Activated naive CD4-positive, alpha-beta T cell treated with anti-CD3 and anti-CD28 coated beads, Interleukin-2, amount 50 U/mL, for 16 hours (primary cell): ENCODE data around the gene ANKS6.

Experiments used
- DNase-seq: peaks from one replicate; pipeline ENCODE4 v3.0.0-alpha.2; 2020

The ANKS6 gene

DNA sequence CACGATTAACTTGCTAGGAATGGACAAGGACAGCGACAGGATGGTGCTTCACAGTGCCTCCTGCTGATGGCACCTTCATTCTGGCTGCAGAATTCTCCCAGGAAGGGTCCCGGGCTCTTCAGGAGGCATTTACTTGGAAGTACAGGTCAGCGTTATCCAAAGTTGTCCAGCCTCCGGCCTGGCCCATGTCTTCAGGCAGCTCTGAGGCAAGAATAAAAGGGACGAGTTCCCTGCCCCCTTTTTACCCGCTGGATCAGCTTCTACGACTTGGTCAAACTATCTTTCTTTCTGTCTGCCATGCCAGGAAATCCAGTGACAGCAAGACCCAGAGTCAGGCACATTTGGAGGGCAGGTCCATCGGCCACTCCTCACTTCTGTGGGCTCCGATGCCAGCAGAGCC lies 64.3 kb downstream of the ANKS6 start:
- DNase-seq: no peak

DNA sequence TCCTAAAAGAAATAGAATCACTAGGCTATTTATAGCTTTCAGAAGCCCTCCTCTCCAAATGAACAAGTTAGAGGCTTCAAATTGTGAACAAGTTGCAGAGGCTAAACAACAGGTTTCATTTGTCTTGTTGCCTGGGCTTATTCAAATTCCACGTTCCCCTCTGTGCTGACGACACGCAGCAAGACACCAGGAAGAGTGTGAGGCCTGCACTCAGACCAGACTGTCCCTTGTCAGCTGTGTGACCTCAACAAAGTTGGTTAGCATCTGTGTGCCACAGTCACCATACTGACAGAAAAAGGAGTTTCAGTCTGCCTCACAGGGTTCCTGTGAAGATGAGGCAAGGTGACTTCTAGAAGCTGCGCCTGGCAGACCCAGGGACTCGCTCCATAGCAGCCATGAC lies 65.5 kb downstream of the ANKS6 start:
- no peak for DNase-seq

DNA sequence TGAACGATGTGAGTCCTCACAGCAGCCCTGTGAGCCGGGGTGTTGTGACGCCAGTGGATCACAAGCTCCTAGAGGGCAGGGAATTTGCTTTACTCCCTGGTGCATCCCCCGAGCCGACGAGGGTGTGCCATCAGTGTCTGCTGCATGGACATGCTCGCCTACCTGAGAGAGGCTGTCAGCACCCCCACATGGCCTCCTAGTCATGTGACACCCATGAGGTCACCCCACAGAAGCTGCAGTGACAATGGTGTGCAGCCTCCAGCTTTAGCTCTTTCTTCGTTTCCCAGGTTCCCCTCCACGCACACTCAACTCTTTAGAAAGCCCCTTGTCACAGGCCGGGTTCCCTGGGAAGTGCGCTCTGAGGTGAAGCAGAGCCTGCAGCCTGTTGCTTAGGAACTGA lies 67.9 kb downstream of the ANKS6 start:
- DNase-seq: no peak

DNA sequence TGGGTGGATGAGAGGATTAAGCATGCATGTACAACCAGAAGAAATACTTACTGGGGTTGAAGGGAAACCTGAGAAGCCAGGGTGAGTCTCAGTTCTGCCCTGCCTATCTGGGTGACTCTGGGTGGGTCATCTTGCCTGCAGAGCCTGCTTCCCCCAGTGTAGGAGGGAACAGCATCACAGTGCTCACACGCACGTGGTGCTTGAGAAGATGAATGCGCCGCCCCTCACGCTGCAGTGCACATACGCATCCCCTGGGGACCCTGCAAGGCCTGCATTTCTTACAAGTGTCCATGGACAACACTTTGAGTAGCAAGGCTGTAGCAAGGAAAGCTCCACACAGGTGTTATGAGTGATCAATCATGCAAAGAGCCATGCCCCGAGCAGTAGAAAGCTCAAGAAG lies 68.9 kb downstream of the ANKS6 start:
- DNase-seq: no peak

DNA sequence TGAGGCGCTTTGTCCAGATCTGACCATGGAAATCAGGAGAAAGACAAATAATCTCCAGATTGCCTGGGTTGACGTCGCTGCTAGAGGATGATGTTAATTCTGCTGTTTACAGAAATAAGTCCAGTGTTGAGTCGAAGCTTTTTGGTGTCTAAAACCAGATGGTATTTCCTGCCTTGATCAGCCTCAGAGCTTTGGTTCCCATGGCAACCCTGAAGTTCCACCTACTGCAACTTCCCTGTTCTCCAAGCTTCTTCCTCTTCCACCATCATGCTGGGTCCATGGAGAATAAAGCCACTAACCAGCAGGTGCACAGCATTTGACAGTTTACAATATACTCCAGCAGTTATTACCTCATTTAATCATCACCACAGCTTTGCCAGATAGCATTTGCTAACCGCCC lies 69.6 kb downstream of the ANKS6 start:
- no peak for DNase-seq

DNA sequence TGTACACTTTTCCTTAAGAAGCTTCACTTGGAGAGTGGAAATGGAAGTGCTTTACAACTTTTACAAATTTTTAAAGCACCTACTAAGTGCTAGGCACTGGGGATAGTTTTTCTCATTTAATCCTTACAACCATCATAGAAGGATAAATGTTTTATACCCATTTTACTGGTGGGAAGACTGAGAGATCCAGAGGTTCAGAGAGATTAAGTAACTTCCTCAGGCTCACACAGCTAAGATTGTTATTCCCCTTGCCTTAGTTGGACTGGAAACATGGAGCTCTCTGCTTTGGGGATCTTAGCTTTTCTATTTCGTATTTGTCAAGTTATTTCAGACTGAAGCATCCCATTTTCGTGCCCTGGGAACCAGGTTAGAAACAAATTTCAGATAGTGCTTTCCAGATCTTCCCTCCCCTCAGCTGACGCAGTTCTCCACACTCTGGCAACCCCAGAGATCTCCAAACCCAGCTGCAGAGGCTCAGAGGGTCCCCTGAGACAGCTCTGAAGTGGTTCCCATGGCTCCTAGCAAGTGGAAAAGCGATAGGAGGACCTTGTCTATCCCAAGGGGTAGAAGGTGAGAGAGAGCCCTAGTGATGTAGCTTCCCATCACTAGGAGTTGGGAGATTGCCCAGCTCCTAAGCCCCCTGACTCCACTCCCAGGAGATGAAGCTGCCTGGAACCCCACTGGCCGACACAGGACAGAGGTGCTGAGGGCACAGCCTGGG lies 71.4 kb downstream of the ANKS6 start:
- no peak for DNase-seq

DNA sequence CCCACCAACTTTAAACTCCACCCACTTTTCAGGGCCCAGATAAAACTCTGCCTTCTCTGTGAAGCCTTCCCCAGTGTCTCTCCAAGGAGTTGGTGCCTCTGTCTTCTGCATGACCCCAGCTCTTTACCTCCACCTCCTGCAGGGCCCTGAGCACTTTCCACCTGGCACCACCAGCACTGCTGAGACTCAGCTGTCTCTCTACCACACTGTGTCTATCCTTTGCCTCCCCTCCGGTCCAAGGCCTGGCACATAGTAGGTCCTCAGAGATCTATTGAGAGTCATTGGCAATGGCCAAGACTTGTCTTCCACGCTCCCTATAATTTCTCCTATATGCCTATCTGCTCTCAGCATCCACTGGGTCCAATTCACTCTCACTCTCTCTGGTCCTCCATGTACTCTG lies 74.7 kb downstream of the ANKS6 start:
- no peak for DNase-seq

DNA sequence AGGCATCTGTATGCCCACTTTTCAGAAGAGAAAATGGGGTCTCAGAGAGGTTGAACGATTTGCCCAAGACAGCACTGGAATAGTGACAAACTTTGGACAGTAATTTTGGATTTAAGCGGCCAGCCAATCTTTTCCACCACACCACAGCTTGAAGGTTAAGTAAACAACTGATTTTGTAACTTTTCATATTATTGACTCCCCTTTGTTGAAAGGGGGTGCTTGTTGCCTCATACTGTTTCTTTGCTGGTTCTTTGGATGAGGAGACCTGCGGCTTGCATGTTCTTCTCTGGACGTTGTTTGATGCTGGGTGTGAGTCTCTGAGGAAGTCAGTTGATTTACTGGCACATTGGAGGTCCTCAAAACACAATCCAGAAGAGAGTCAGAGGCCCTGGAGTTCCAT lies 76.0 kb downstream of the ANKS6 start:
- no peak for DNase-seq

DNA sequence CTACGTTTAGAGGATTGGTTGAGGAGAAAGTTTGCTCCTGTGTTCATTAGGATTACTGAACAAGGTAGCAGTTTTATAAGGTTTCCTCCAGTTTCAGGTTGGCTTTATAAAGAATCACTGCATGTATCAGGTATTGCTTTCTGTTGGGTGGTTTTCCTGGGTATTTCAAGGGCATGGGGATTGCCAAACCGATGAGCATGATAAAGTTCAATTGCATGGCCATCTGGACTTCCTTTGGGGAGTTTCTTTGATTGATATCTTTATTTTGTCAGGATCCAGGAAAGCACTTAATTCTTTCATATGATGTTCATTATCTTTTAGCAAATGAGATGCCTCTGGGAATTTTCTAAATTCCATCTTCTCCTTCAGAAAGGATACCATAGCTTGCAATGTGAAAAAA lies 77.3 kb downstream of the ANKS6 start:
- DNase-seq: no peak

DNA sequence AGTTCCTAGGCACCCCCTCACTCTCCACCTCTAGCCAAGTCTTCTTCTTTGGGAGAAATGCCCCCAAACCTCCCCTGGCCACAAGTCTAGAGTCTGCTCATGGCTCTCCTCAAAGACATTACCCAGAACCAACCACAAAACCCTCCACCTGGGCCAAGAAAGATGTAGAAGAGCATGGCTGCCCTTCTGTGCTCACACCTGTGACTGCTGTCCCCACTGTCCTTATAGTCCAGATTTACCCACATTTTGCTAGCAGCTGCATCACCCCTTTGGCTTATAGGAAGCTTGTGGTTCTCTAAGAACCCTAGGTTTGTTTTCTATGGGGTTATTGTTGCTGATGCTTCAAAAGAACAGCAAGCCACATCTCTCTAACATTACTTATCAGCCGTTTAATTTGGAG lies 81.5 kb downstream of the ANKS6 start:
- no peak for DNase-seq

DNA sequence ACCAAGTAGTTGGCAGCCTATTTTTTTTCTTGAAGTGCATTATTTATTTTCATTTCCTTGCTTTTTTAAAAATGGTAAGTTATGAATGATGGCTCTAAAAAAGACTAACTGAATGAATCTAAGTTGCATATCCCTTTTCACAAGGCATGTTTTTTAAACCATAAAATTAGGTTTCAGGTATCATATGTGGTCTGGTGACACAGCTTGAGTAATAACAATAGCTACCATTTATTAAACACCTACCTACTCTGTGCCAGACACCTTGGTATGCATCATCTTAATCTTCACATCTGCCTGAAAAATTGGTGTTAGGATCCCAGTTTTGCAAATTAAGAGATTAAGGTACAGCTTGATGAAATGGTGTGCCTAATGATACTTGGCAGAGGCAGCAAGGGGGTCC lies 83.4 kb downstream of the ANKS6 start:
- no peak for DNase-seq

DNA sequence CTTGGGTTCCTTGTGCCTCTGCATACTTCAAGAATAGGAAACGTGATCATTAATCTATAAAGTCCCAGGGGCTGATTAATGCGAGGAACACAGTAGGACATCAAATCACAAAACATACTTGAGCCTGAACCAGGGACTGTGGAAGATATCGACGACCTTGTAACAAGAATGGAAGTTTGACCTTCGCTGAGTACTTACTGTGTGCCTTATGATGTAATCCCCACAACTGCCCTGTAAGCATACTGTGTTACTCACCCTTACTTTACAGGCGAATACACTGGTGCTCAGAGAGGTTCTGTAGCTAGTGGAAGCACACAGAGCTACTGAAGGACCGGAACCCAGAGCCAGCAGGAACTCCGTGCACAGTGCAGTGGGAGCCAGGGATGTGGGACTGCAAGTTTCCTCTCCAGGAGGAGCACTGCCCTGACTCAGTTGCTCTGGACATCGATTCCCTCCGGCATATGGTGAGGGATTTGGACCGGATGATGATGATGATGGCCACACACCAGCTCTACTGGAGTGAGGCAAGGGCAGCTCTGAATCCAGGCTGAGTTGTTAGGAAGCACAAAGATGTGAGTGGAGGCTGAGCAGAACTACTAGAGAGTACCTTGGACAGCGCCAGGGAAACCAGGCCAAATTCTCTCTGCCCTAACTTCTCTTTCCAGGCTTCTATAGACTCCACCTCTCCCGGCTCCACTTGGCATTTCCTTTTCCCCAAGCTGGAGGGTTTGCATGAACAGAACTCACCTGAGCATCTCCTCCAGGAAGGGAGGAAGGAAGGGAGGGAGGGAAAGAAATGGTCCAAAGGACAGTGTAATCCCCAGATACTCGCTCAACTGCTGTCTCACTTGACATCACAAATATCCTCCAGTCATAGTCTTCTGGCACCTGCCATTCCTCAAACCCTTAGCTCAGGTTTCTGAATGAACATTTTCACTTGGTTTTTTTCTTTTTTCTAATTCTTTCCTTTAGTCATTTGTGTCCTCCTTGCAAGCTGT lies 86.1 kb downstream of the ANKS6 start:
- DNase-seq: no peak

DNA sequence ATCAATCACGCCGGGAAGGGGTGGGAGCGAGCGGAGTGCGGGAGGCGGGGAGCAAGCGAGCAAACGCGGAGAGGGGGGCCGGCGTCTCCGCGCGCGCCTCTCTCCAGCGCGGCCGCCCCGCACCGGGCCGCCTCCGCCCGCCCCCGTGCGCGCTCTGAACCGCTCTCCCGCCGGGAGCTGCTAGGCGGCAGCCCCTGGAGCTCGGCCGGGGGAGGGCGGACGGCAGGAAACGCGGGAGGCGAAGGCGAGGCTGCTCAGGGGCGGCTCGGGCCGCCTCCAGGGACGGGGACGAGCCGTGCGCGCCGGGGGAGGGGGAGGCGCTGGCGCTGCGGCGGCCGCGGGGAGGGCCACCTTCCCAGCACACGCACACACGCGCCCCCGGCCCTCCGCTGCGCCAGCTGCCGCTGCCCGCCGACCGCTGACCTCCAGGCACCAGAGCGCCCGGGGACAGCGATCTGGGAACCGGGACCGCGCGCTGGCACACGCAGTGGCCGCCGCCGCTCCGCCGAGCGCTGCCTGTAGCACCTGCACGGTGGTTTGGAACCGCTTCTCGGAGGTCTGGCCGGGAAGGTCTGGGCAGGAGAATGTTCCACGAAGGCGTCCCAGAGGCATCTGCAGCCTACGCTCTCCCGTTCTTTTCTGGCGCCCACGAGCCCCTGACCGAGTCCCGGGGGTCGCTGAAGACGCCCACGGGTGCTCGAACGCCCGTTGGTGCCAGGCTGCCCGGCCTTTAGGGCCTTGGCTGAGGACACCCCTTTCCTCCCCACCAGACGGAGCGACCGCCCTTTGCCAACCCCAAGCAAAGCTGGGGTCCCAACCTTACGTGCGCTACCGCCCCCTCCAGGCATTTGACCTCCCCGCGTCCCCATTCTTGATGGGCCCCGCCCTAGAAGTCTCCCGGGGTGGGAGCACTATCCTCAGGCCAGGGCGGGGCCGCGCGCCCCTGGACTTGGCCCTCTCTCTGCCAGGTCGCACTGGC lies 87.1 kb downstream of the ANKS6 start, which contains the start of gene GABBR2:
TSS of gene GABBR2 (minus strand) at position 3 of the 979 bp plus-strand sequence. CDS start 198 bp downstream, outside the sequence.
- no peak for DNase-seq

DNA sequence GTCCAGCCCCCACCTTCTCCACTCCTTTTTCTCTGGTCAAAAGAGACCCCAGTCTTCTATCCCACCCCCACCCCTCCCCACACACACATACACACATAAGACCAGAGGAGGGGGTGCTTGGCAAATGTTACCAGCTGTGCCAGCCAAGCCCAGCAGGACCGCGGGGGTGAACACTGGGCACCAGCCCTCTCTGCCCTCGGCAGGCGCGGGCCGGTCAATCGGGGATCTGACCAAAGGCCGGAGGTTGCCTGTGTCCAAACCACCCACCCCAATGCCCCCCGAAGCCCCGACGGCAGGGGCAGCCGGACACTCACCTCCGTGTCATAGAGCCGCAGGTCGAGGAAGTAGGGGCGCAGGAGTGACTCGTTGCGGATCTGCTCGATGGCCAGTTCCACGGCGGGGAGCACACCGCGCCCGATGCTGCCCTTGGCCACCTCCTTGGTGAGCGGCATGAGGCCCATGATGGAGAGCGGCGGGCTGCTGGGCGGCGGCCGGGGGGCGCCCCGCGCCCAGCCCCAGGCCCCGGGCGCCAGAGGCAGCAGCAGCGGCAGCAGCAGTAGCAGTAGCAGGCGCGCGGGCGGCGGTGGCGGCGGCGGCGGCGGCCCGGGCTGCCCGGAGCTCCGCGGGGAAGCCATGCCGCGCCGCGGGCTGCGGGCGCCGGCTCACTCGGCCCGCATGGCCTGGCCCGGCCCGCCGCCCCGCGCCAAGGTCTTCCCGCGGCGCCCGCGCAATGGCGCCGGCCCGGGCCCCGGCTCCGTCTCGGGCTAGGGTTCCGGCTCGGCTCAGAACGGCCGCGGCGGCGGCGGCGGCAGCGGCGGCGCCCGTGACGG lies 88.0 kb downstream of the ANKS6 start:
- no peak for DNase-seq

DNA sequence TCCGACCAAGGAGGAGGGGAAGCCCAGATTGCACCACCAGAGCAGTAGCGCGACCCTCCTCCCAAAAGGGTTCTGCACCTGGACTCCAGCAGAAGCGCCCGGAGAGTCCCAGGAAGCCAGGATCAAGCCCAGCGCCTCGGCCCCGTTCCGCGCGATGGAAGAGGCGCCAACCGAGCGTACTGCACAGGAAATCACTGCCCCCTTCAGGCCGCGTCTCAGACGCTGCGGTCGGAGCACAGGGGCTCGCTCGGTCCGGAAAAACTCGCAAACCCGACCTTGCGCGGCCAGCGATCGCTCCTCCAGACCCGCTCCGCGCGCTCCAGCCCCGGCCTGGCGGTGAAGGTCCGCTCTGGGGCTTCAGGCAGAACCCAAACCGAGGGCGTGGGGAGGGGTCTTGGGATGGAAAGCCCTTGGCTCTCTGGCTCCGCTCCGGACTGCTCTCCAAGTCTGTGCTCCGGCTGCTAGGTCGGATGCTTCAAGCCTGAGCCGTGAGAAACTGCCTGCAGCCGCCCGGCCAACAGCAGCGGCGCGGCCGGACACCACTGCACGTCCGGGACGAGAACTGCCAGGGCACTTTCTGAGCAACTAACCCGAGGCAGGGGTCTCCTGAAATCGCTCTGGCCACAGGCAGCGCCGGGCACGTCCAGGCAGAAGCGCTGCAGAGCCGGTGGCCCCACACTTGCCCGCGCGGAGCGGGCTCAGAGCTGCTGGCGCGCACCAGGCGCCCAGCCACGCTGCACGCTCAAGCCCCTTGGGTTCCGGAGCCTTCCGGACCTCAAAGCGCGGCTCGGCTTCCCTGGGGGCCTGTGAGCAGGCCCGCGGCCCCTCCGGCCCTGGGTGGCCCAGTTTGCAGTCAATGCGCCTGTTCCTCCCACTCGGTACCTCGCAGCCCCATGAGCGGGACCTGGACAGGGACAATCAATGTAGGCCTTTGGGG lies 88.9 kb downstream of the ANKS6 start:
- no peak for DNase-seq

DNA sequence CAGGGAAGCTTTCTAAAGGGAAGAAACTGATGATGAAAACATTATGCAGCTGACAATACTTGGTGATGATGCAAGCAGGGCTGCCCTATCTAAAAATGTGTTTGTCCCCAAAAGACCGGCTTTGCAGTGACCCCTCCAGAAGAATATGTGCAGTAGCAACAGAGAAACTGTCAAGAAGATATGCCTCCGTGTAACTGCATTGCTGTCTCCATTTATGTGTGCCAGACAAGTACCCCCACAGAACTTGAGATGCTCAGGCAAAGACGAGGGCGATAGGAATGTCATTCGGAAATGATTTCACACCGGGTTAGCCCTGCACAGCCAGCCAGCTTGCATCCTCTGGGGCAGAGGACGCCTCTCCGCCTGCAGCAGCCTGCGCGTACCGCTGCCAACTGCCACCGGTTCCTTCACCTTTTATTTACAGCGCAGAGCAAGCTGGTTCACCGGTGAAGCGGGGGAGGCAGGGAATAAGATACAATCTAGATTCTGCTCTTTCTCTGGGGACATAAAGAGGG lies 89.6 kb downstream of the ANKS6 start:
- DNase-seq: no peak

DNA sequence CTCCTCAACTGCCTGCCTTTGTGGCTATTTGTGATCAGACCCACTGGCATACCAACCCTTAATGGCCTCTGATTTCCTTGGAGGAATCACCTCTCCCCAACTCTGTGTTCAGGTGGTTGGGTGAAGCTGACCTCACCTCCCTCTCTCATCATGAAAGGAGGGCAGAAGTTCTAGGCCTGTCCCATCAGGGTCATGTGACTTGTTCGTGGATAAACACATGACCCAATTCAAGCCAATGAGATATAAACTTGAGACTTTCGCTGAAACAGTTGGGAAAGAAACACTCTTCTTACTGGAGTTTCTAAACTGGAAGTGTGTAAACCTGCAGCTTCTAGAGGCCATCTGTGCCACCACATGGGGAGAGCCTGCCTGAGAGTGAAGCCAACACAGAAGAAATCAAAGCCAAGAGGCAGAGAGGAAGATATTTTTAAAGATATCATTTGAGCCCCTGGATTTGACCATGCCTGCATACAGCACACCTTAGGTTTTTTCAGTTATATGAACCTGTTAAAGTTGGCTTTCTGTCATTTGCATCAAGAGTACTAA lies 93.4 kb downstream of the ANKS6 start:
- DNase-seq: no peak

DNA sequence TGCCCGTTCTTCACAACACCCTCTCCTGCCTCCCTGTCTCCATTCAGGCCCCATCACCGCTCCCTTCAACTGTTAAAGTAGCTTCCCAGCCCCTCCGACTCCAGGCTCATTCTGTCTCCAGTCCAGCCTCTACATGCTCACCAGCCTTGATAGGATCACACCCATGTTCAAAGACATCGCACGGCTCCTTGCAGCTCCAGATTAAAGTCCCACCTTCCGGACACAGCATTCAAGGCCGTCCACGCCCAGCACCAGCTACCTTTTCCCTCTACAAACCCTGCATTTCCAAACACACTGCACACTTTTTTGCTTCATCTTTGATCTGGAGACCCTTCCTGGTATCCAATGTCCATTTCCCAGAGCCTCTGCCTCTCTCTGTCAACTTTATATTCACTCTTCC lies 94.0 kb downstream of the ANKS6 start:
- DNase-seq: no peak

DNA sequence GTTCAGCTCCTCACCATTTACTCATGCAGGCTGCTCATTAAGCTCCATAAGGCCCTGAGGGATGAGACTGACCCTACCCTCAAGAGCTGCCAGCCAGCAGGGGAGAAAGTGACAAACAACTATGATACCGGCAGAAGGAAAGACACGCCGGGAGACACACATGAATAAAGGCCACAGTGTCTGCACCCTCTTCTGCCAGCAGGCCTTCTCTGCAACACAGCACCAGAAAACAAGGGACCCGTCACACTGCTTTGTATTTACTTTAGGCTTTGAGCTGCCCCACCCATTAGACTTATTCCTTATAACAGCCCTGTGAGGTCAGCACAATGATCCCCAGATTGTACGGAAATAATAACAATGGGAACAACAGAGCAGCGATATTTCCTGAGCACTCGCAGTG lies 94.8 kb downstream of the ANKS6 start:
- no peak for DNase-seq

DNA sequence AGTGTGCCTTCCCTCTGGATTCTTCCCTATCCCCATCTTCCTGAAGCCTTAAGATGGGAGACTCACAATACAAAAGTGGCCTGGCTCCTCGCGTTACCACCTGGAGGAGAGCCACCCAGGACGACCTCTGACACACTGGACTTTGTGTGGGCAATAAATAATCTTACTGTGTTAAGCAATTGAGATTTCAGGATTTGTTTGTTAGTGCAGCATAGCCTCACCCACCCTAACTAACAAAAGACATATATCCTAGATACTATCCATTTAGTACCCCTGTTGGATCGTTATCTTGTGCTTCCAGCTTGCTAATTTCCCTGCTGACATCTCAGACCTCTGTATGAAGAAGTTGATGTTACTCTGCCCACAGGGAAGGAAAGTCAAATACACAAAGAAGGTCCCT lies 95.6 kb downstream of the ANKS6 start:
- no peak for DNase-seq
